CD4-positive, alpha-beta T cell treated with Interleukin-15 for 1 hour (primary cell): ENCODE measurements around the gene ACTR6.
"Not testable (repeated sequence)": the region's sequence is repeated elsewhere in the genome, so short reads cannot be mapped to it uniquely, and the experiment has no call there.

Source experiments
- DNase-seq: peaks from one replicate; pipeline ENCODE4 v3.0.0-alpha.2; 2020

The ACTR6 gene

GRCh38 chr12:100200463-100201181 is at the start of gene ACTR6:
ACTR6 (plus strand) TSS chr12:100200815; CDS start chr12:100200852, 37 bp downstream.
- peak; percentile 96 for DNase-seq

GRCh38 chr12:100151769-100152168 is 48.8 kb upstream of the ACTR6 start:
- no peak for DNase-seq

- DNase-seq: no peak
These were observed 47.5 kb upstream of the ACTR6 start for GRCh38 chr12:100153131-100153530.

GRCh38 chr12:100154474-100155247 is 46.0 kb upstream of the ACTR6 start:
- DNase-seq: peak; percentile 61

DNA sequence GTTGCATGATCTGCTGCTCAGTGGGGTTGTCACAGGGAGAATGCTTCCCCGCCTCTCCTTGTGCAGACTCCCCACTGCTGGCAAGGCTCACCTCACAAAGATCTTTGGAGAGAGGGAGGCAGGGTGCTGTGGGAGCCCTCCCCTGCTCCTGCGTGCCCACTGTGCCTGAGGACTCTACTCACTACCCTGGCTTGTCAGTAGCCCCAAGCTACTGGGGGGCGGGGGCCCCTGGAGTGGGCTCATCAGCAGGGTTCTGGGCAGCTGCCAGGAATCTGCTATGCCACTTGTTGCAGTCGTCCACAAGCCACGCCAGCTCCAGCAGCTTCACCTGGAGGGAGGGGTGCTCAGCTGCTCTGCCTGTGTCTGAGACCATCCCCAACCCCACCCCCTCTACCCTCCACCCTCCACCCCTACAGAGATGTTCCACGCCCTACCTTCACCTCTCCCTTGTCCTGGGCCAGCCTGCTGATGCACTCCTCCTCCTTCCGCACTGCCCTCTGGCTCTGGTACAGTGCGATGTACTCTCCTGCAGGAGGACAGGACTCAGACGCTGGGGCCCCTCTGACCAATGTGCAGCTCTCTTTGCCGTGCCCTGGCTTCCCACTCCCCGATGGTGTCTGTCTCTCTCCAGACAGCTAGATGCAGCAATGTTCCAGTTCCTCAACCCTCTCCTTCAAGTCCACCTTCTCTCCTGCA is 43.7 kb upstream of the ACTR6 start:
- DNase-seq: no peak

DNA sequence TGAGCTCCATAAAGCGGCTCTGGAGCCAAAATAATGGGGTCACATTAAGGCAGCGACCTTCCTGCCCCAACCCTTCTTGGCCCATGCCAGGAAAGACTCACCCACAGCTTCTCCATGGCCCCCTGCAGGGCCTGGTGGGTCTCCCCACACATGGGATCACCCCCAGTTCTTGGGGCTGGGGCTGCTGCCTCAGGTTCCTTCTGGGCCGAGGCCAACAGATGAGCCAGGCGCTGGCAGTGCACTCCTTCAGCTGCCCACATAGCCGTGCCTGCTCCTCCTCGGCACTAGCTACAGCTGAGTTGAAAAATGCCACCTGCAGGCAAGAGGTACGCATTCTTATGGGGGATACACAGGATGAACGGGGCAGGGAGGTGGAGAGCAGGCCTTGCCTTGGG is 43.2 kb upstream of the ACTR6 start:
- DNase-seq: no peak

GRCh38 chr12:100158535-100158934 is 42.1 kb upstream of the ACTR6 start:
- DNase-seq: no peak

DNA sequence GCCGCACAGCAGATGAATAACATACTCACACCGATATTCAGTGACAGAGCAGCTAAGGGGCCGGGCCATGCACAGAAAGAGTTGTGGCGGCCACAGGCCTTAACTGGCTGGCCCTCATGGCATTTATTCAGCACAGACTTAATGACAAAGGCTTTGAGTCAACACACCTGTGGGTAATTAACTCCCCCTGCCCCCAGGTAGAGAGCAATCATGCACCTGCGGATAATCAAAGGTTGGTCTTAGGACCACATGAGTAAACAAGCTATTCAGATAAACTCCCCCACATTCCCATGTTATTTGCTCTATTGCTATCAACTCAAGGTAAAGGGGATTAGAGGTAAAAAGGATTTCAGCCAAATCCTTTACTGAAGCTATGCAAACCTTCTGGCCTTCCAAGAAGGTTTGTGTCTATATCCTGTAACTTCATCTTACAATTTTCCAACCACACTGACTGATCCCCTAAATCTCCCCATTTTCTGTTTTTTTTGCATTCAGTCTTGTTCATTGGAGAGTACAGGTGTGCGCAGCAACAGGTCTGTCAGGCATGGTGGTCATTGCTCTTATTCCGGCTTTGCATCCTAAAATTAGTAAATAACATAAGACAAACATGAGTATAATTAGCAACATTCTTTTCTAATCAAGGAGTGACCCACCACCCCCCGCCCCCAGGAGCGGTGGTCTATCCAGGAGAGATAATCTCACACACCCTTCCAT is 41.1 kb upstream of the ACTR6 start:
- no peak for DNase-seq

- DNase-seq: peak; percentile 66
These were observed 37.0 kb upstream of the ACTR6 start for GRCh38 chr12:100163416-100164152.

- no peak for DNase-seq
These were observed 36.4 kb upstream of the ACTR6 start for GRCh38 chr12:100164153-100164704.

GRCh38 chr12:100165356-100165755 is 35.3 kb upstream of the ACTR6 start:
- no peak for DNase-seq

DNA sequence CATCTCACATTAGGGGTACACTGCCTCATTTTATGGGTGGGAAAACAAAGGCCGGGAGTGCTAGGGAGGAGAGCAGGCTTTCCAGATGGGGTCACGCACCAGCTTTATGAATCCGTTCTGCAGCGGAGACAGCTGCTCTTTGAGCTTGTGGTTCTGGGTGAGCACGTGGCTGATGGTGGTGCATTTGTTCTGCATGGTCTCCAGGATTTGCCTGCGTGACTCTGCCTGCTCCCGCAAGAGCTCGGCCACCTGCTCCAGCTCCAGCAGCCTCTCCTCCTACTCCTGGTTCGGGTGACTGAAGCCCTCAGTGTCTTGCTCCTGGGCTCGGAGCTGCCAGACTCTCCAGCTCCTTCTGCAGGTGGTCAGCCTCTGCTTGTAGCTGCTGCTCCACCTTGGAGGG is 34.4 kb upstream of the ACTR6 start:
- DNase-seq: no peak

DNA sequence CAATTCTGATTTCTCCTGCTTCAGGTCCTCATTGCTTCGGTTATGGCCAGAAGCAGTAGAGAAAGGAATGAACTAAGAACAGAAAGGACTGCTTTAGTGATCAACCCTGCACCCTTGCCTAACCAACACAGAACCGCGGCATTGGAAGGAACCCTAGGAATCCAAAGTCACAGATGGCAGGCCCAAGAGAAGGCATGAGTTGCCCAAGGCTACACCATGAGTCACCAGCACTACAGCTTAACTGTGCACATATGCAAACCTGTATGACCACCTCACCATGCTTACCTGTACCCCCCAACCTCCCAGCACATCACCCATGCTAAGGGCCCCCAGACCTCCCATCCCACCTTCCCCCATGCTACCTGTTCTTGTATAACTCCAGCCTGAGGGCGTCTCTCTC is 32.1 kb upstream of the ACTR6 start:
- DNase-seq: no peak

GRCh38 chr12:100169345-100169744 is 31.3 kb upstream of the ACTR6 start:
- DNase-seq: no peak

- DNase-seq: no peak
These were observed 30.2 kb upstream of the ACTR6 start for GRCh38 chr12:100170313-100170858.

DNA sequence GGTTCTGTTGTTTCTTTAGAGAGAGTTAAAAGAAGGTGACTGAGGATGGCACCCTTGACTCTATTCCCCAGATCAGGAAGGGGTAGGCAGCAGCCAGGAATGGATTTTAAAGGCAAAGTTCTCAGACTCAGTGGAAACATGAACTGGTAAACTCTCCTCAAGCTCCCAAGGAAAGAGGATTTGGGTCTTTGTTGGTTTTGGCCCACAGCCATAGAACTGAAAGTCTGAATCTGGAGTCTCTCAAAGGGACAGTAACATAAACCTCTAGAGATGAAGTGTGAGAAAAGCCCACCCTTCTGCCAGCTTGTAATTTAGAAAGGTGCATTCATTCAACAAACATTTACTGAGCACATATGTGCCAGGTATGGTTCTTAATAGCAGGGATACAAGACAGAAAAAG is 29.4 kb upstream of the ACTR6 start:
- DNase-seq: no peak

GRCh38 chr12:100173111-100173510 is 27.5 kb upstream of the ACTR6 start:
- DNase-seq: no peak

DNA sequence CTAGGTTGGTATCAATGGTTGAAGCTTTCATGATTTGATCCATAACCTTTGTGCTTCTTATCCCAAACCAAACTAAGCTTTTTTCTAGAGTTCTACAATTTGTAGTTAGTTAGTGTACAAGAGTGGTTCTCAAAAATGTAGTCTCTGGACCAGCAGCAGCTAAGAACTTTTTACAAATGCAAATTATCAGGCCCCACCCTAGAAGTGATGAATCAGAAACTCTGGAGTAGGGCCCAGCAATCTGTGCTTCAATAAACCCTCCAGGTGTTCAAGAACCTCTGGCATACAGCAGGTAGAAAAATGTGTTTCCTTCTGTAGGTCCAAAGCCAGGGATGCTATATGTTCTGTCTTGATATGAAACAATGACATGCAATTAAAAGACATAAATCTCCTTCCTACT is 26.1 kb upstream of the ACTR6 start:
- DNase-seq: no peak

- DNase-seq: not testable (repeated sequence)
These were observed 24.1 kb upstream of the ACTR6 start for GRCh38 chr12:100176493-100176892.

DNA sequence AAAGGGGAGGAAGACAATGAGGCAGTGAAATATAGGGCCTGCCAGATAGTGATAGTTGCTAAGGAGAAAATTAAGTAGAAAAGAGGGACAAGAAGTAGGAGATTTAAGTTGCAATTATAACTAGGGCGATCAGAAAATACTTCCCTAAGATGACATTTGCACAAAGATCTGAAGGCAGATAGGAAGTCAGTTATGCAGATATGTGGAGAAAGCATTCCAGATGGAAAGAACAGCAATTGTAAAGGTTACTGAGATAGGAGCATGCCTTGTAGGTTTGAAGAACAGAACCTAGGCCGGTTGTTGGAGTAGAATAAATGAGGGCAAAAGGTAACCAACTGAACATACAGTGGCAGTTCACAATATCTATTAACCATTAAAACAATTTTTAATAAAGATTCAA is 21.4 kb upstream of the ACTR6 start:
- DNase-seq: no peak

DNA sequence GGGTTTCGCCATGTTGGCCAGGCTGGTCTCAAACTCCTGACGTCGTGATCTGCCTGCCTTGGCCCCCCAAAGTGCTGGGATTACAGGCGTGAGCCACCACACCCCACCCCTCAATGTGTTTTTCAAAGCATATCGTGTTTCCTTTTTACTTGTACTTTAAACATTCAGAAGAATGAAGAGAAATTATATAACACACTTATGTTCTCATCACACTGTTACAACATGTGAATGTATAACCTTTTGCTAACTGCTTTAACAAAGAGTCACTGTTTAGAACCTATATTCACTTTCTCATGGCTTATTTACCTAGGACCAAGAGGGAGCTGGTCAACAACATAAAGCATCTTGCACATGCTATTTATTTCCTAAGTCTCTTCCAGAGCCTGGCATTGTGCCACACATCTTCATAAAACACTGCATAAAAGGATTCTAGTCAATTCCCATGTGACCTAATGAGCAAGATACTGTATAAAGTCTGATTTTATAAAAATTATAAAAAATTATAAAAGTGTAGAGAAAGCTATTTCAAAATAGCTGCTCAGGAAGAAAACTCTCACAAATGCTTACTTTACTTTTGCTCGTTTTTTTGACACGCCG is 16.0 kb upstream of the ACTR6 start:
- DNase-seq: no peak
